ENCODE data around the gene SSUH2. TPM values are rescaled to one million over a fixed set of nuclear protein-coding genes. Genes with fewer than 3 reads are reported as not detected.

Gene SSUH2
- total and polyA plus RNA-seq, 9 of the 15 experiments (the other 6 are each of a cell fraction or from before 2014, with no cell fraction given), result 0.04 to 0.17 (median 0.04) TPM; not detected in 6

DNA sequence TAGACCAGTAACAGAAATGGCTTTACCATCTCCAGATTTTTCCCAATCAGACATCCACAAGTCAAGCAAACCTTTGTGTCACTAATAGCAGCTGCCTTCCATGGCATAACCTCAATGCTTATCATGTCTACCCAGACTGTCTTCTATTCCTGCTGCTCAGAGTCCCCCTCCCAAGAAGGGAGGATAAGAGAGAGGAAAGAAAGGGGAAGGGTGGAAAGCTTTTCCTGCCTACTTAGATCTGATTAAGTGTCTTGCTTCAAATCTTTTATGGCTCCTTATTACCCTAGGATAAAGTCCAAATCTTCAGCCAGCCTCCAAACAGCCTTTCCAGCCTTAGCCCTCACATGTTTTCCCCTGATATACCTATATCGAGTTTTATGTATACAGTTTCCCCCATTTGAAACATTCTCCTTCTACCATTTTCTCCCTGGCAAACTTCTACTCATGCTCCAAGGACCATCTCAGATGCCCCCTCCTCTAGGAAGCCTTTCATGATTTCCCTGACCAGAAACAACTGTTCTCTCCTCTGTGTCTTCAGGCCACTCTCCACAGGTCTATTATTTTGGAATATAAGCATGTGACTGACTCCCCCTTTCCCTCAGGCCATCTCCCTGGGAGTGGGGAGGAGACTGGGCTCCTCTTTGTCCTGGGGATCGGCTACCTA is 7.9 kb upstream of the SSUH2 start:
- H4K20me1 ChIP-seq (replicated peaks; ENCODE audit: control insufficient read depth, insufficient read depth, low read length), result 0 out of 2 replicates have a peak, but pooled peaks cover 7% of the 10 kb centered on the region
- intact Hi-C loops (cut with micrococcal nuclease) (no loop called here), in situ Hi-C loops (cut with MboI) (no loop called here)
- no peaks in the 10 kb centered on the region for H3K9me3 ChIP-seq (replicated peaks; ENCODE audit: control insufficient read depth, insufficient read depth, low read depth, low read length)
- no peaks in the 10 kb centered on the region for H3K9me1 ChIP-seq (ENCODE audit: control insufficient read depth, insufficient read depth, low read length)
- FAIRE-seq (no peak), ATAC-seq (no peak), DNase-seq (ENCODE audit: extremely low read depth in 1 of 4, low spot score in 3 of 4) (no peak)
- WGBS (ENCODE audit: insufficient coverage, low coverage, missing lambda C conversion rate), result 0% methylated on average over 2 of the region's 2 CpGs
- H3K79me2 ChIP-seq (ENCODE audit: control insufficient read depth, insufficient read depth, low read length), result no peaks in the 10 kb centered on the region
- H3K27ac ChIP-seq (ENCODE audit: extremely low read depth, low read depth, low read length), result no peak overlapping the region
- ChIA-PET POLR2A (interaction anchor here (0.6 to 0.7 kb wide), 3 partner anchors 93 to 224 kb away, joined by 3 read pairs; no protein-coding TSS in a partner anchor), CTCF (ENCODE audit: low intra/inter-chr PET ratio) (no interaction called here)
- H3K4me2 ChIP-seq (ENCODE audit: insufficient read depth, low read length), result no peak overlapping the region
- no peak overlapping the region for H3K4me3 ChIP-seq
- no peaks in the 10 kb centered on the region for H3K4me1 ChIP-seq (replicated peaks in 1 of 2; ENCODE audit: control insufficient read depth in 2 of 2, insufficient read depth in 2 of 2, low read length in 2 of 2)
- no peak overlapping the region for H2AFZ ChIP-seq (ENCODE audit: low read depth, low read length)
- peaks cover 6 to 65% of the 10 kb centered on the region in 2 experiments; a peak in 4 of 5 replicates for H3K27me3 ChIP-seq (ENCODE audit: control insufficient read depth in 2 of 2, insufficient read depth in 2 of 2, low read length in 2 of 2)
- H3K36me3 ChIP-seq (ENCODE audit: control insufficient read depth, insufficient read depth, low read length), result no peaks in the 10 kb centered on the region
- H3K9ac ChIP-seq (ENCODE audit: insufficient read depth in 1 of 2, low read depth in 2 of 2, low read length in 2 of 2), result no peak overlapping the region
- no TSS peak for BruUV-seq (replicated peaks)
- TF ChIP-seq JUND (IDR thresholded peaks at IDR 0.05; ENCODE audit: borderline replicate concordance, low read depth, low read length), result no peak
- TF ChIP-seq JUND (tag; IDR thresholded peaks at IDR 0.05; ENCODE audit: borderline replicate concordance, low read depth, low read length), result no peak
- TF ChIP-seq ZNF232 (CRISPR knock-in tag; IDR thresholded peaks at IDR 0.05), result no peak
- TF ChIP-seq ZNF583 (CRISPR knock-in tag; IDR thresholded peaks at IDR 0.05), result no peak
- no peak for TF ChIP-seq ZNF253 (CRISPR knock-in tag; conservative IDR thresholded peaks at IDR 0.05)
- no peak for TF ChIP-seq FOXJ3 (CRISPR knock-in tag; IDR thresholded peaks at IDR 0.05)
- no peak for TF ChIP-seq CHCHD3 (CRISPR knock-in tag; IDR thresholded peaks at IDR 0.05)
- no peak for TF ChIP-seq KDM5B (IDR thresholded peaks at IDR 0.05; ENCODE audit: insufficient replicate concordance, low read depth, low read length)
- no peak for TF ChIP-seq SMAD3 (CRISPR knock-in tag; conservative IDR thresholded peaks at IDR 0.05)
- no peak for TF ChIP-seq KLF1 (tag; IDR thresholded peaks at IDR 0.05)
- no peak for TF ChIP-seq CHD2 (IDR thresholded peaks at IDR 0.05; ENCODE audit: low read depth, low read length)
- no peak for TF ChIP-seq ETV6 (IDR thresholded peaks at IDR 0.05; ENCODE audit: borderline replicate concordance in 1 of 2, low read depth in 2 of 2, low read length in 1 of 2)
- TF ChIP-seq ETV6 (CRISPR knock-in tag; IDR thresholded peaks at IDR 0.05; ENCODE audit: borderline replicate concordance), result no peak
- TF ChIP-seq NELFE (IDR thresholded peaks at IDR 0.05; ENCODE audit: insufficient read depth, insufficient read length), result no peak
- no peak for TF ChIP-seq PATZ1 (CRISPR knock-in tag; IDR thresholded peaks at IDR 0.05; ENCODE audit: borderline replicate concordance)
- TF ChIP-seq, protein P1, sequence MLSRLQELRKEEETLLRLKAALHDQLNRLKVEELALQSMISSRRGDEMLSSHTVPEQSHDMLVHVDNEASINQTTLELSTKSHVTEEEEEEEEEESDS (CRISPR knock-in tag; IDR thresholded peaks at IDR 0.05), result no peak
- no peak for TF ChIP-seq MTA3 (IDR thresholded peaks at IDR 0.05; ENCODE audit: borderline replicate concordance)
- no peak for TF ChIP-seq FOXP1 (CRISPR knock-in tag; IDR thresholded peaks at IDR 0.05)
- TF ChIP-seq MAFG (tag; conservative IDR thresholded peaks at IDR 0.05), result no peak
- TF ChIP-seq CBX8 (IDR thresholded peaks at IDR 0.05; ENCODE audit: borderline replicate concordance, extremely low read depth, low read depth, low read length, poor library complexity, severe bottlenecking), result no peak
- TF ChIP-seq CREB1 (IDR thresholded peaks at IDR 0.05), result no peak
- no peak for TF ChIP-seq CREB1 (CRISPR knock-in tag; IDR thresholded peaks at IDR 0.05)
- no peak for TF ChIP-seq MTA1 (IDR thresholded peaks at IDR 0.05; ENCODE audit: borderline replicate concordance)
- TF ChIP-seq THRAP3 (IDR thresholded peaks at IDR 0.05; ENCODE audit: borderline replicate concordance), result no peak

All from K562 (cell line).